Activated CD8-positive, alpha-beta memory T cell treated with anti-CD3 and anti-CD28 coated beads for 4 hours (primary cell): ENCODE results near the gene FEN1.

Source experiments
- DNase-seq, 2 donors: peaks; one replicate each; pipeline ENCODE4 v3.0.0-alpha.2; 2020; ENCODE audit warnings: low read depth in 2 of 2

FEN1 gene

GRCh38 chr11:61775606-61776554 lies 16.8 kb upstream of the FEN1 start:
- no peak for DNase-seq

GRCh38 chr11:61776561-61777075 lies 16.1 kb upstream of the FEN1 start:
- DNase-seq: no peak

- peak; percentile 29 to 45 for DNase-seq
Measured at GRCh38 chr11:61777234-61778090, 15.2 kb upstream of the FEN1 start.

GRCh38 chr11:61778357-61778886 lies 14.3 kb upstream of the FEN1 start:
- no peak for DNase-seq

DNA sequence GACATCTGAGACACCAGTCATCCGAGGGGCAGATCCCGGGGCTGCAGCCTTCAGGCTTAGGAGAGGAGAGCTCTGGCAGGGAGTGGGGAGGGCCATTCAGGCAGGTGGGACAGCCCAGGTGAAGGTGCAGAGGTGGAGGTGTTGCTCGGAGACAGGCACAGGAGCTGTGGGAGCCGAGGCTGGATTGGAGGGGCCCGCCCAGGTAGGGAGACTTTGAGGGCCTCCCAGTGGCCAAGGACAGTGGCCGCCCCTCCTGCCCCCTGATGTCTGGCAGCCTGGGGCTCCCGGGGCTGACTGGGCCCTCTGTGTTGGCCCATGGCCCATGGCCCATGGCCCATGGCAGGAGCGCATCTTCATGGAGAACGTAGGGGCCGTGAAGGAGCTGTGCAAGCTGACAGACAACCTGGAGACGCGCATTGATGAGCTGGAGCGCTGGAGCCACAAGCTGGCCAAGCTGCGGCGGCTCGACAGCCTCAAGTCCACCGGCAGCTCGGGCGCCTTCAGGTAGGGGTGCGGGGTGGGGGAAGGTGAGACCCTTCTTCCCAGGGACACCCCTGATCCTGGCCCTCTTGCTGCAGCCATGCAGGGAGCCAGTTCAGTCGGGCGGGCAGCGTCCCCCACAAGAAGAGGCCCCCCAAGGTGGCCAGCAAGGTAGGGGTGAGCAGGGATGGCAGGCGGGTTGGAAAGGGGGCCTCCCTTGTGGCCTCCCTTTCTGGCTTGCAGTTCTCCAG lies 13.6 kb upstream of the FEN1 start:
- no peak for DNase-seq

DNA sequence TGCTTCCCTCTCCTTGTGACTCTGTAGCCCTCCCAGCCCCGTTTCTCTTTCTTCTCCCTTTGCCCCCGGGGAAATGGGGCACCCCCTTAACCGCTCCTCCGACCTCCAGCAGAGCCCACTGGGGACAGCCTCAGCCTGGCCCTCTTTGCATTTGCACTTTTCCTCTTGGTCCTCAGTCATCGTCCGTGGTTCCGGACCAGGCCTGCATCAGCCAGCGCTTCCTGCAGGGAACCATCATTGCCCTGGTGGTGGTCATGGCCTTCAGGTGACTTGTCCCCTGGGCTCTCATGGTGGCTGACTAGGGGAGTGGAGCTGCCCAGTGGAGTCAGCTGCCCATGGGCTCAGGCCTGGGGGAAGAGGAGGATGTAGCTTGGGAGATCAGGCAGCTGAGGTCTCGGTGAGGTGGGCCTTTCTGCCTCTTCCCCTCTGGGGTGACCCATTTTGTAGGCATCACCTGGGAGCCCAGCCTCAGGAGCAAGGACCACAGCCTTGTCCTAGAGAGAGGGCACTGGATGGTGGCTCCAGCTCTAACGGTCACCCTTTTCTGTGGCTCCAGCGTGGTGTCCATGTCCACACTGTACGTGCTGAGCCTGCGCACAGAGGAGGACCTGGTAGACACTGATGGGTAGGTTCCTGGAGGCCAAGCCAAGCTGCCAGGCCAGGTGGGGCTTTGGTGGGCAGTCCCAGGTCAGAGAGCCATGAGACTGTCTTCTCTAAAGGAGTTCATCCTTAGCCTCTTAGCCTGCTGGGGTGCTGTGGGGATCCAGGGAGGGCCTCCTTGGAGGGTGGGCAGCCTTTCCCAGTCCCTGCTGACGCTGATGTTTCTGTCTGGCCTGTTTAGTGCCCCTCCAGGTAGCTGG lies 12.8 kb upstream of the FEN1 start:
- no peak for DNase-seq

DNA sequence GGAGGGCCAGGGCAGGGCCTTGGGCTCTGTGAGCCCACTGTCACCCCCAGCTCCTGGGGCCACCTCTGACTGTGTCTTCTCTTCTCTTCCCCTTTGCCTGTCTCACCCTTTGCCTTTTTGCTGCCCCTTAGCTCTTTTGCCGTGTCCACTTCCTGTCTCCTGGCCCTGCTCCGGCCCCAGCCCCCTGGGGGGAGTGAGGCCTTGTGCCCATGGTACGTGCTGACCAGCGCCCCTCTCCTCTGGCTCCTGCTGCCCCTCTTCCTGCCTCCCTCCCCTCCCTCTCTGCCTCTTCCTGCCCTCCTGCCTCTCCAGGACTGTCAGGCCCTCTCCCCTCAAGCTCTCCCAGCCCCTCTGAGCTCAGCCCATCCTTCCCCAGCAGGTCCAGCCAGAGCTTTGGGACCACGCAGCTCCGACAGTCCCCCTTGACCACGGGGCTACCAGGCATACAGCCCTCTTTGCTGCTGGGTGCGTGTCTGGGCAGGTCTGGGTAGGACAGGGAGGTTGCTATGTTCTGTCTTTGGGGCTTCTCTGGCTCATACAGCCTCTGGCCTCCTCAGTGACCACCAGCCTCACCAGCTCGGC lies 12.0 kb upstream of the FEN1 start:
- no peak for DNase-seq

DNA sequence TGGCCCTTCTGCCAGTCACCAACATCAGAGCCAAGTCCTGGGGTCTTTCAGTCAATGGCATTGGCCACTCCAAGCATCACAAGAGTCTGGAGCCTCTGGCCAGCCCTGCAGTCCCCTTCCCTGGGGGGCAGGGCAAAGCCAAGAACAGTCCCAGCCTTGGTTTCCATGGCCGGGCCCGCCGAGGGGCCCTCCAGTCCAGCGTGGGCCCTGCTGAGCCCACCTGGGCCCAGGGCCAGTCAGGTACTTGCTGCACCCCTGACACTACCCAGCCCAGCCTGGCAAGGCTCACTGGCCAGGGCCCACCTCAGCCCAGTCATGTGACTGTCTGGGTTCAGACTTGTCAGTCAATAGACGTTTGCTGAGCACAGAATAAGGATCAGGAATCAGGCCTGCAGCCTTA lies 11.1 kb upstream of the FEN1 start:
- DNase-seq: no peak

- no peak for DNase-seq
Measured at GRCh38 chr11:61782299-61782698, 10.4 kb upstream of the FEN1 start.

GRCh38 chr11:61782841-61783240 lies 9.9 kb upstream of the FEN1 start:
- DNase-seq: no peak

DNA sequence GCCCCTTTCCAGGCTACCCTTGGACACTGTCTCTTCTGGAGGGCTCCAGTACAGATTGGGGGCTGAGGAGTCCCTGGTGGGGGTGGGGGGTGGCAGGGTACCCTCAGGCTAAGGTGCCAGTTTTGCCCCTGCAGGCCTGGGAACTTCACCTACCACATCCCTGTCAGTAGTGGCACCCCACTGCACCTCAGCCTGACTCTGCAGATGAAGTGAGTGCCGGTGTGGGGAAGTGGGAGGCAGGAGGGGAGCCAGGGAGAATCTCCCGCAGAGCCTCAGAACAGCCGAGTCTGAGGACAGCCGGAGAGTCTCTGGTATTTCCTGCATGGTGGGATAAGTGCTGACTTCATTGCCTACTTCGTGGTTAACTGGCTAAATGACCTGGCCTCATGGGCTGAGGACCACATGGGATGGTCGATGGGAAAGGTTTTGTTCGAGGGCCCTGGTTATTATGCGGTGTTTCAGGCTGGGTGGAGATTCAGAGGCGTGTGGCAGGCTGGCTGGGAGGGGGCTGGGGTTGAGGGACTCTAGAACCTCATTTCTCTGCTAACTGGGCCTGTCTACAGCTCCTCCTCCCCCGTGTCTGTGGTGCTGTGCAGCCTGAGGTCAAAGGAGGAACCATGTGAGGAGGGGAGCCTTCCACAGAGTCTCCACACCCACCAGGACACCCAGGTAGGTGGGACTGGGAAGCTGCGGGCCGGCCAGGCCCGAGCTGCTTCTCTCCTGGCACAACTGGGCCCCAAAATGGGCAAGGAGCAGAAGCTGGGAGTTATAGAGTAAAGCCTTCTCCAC lies 8.8 kb upstream of the FEN1 start:
- no peak for DNase-seq

GRCh38 chr11:61784506-61784805 lies 8.3 kb upstream of the FEN1 start:
- no peak for DNase-seq

GRCh38 chr11:61785837-61786402 lies 6.8 kb upstream of the FEN1 start:
- DNase-seq: no peak

DNA sequence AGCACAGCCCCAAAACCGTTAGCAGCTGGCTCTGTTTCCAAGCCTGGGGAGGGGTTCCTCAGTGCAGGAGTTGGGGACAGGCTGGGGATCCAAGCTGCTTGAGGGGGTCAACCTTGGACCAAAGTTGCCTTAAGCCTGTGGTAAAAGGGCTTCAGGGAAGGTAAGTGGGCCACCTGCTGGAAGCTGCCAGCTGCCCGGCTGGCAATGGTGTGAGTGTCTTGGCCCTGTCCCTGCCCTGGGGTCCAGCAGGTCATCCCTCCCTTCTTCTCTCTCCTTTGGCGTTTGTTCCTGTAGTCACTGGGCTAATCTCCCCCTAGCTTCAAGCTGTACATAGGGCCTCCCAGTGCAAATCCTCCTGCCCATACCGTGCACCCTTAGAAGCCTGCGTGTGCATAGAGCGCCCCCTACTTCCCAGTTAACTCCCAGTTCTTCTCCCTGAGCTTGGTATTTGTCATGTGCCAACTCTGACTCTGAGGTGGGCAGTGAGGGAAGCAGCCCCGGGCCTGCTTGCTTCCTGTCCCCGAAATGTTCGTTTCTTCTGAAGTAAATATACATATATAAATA lies 4.7 kb upstream of the FEN1 start:
- DNase-seq: no peak

- DNase-seq: no peak
Measured at GRCh38 chr11:61791737-61792309, 888 bp upstream of the FEN1 start.

DNA sequence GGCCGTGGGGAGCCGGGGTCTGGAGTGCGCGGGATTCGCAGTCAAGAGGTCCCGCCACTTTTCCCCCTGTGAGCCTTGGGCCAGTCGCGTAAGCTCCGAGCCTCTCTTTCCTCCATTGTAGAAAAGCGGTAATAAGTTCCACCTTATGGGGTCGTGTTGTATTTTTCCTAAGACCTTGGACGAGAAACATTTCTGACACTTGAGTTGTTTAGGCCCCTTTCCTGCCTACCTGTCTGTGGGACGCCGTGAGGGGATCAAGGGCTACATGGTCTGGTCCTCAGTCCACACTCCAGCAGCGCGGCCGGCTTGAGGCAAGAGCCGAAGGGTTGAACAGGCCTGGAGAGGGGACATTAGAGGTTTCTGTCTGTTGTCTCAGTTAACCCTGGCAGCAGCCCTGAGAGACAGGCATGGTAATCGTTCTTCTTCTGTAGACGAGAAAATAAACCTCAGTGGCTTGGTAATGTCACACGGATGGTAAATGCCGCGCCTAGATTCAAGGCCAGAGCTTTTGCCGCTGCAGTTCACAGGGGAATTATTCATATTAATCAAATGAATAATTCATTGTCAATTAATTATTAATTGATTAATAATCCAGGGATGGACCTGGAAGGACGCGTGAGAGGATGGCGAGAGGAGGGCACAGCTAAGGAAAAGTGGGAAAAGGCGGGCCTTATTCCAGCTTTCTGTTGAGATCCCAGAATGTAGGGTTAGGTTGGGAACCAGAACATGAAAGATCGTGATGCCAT lies 545 bp downstream of the FEN1 start:
- no peak for DNase-seq

DNA sequence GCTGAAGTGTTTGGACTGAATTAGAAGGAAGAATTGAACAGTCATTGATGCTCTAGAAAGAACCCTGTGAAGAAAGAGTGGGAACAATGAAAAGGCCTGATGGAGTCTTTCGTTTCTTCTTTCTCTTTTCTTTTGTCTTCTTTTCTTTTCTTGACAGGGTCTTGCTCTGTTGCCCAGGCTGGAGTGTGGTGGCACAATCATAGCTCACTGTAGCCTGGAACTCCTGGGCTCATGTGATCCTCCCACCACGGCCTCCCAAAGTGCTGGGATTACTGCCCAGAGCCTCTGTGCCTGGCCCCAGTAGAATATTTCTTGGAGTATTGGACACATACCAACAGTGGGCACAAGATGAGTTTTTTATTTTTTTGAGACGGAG lies 1.1 kb downstream of the FEN1 start:
- DNase-seq: no peak

DNA sequence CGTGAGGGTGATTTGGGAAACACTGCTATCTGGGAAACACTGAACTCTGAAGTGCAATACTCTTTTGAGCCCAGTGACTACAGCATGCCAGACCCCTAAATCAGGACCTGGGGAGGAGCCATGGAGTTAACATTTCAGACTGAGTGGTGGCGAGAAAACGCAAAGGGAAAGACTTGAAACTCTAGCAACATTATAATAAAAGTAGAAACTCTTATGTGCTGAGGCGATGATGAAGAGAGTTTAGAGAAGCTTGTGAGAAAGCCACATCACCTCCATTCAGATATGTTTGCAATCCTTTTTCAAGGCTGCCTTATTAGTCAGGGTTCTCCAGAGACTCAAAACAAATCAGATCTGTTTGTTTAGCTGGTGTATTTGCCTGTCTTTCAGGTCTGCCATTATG lies 1.9 kb downstream of the FEN1 start:
- no peak for DNase-seq
